K562 (cell line): ENCODE data around the gene GPR162. TPM values are rescaled to one million over a fixed set of nuclear protein-coding genes. Genes with fewer than 3 reads are reported as not detected.

ENCODE experiments used
- AFF1 ChIP-seq, 2 experiments: fragments of 450-650 bp; IDR thresholded peaks; 2 replicates each; pipeline ENCODE4 v1.6.1; 2018; ENCODE audit warnings: mild to moderate bottlenecking in 2 of 2, low read depth in 1 of 2; ENCODE audit not compliant: partially characterized antibody in 2 of 2
- ASH1L ChIP-seq: fragments of 450-650 bp; IDR thresholded peaks from 2 replicates; pipeline ENCODE4 v1.6.1; 2018; ENCODE audit warnings: borderline replicate concordance, mild to moderate bottlenecking, low read depth; ENCODE audit not compliant: partially characterized antibody
- C11orf30 ChIP-seq: fragments of 450-650 bp; IDR thresholded peaks from 2 replicates; pipeline ENCODE4 v1.6.1; 2016; ENCODE audit warnings: low read depth, mild to moderate bottlenecking
- FOXA3 ChIP-seq, 2 experiments: fragments of 450-650 bp in 1 of 2; sonication (generic) in 1 of 2; formaldehyde crosslinking; IDR thresholded peaks in 1 of 2; conservative IDR thresholded peaks in 1 of 2; 2 replicates each; pipeline versions ENCODE4 v1.4.0 to v1.8.0; 2020 to 2022; ENCODE audit warnings: mild to moderate bottlenecking in 2 of 2, missing genetic modification reagents in 1 of 2
- HDGF ChIP-seq: fragments of 450-650 bp; IDR thresholded peaks from 2 replicates; pipeline ENCODE4 v1.6.1; 2016
- NR0B1 ChIP-seq: fragments of 450-650 bp; IDR thresholded peaks from one replicate; pipeline ENCODE4 v1.6.1; 2018; ENCODE audit warnings: mild to moderate bottlenecking, moderate library complexity; ENCODE audit not compliant: partially characterized antibody
- SIX5 ChIP-seq, 2 experiments: IDR thresholded peaks; 2 replicates each; pipeline ENCODE4 v1.6.1; 2011; ENCODE audit warnings: low read length in 2 of 2, borderline replicate concordance in 1 of 2, low read depth in 1 of 2, mild to moderate bottlenecking in 1 of 2, moderate library complexity in 1 of 2; ENCODE audit not compliant: insufficient read depth in 1 of 2
- SMAD1 ChIP-seq: fragments of 150-350 bp; IDR thresholded peaks from 2 replicates; pipeline ENCODE4 v1.6.1; 2014; ENCODE audit warnings: low read length, low read depth; ENCODE audit not compliant: partially characterized antibody
- TBL1XR1 ChIP-seq, 2 experiments: IDR thresholded peaks; 2 replicates each; pipeline ENCODE4 v1.6.1; 2012; ENCODE audit warnings: improper control_type of control experiment in 2 of 2, low read length in 2 of 2, mild to moderate bottlenecking in 1 of 2
- ZNF224 ChIP-seq: sonication (generic); formaldehyde crosslinking; IDR thresholded peaks from 2 replicates; pipeline ENCODE4 v1.8.0; 2022; ENCODE audit warnings: mild to moderate bottlenecking, missing genetic modification reagents
- ZNF407 ChIP-seq: fragments of 450-650 bp; IDR thresholded peaks from 2 replicates; pipeline ENCODE4 v1.6.1; 2016; ENCODE audit warnings: low read depth
- ZNF551 ChIP-seq: fragments of 250-450 bp; sonication (Bioruptor Pico); IDR thresholded peaks from 2 replicates; pipeline ENCODE4 v1.5.0; 2021; ENCODE audit warnings: mild to moderate bottlenecking, moderate library complexity
- polyA plus RNA-seq, 8 experiments: library from polyadenylated mRNA; depleted of rRNA in 4 of 8; stranded (reverse) in 5 of 8; unstranded in 3 of 8; fragments of >200 nt; fragmentation: Nextera tagmentation in 2 of 8; fragmentation: Illumina TruSeq in 1 of 8; extraction: Ambion mirVana in 2 of 8; extraction: Trizol in 1 of 8; gene quantifications; 2 replicates each; pipeline versions ENCODE4 v1.2.1 to v1.2.3, GENCODE V29; 2011 to 2014; ENCODE audit warnings: inconsistent platforms in 1 of 8, missing spikeins in 1 of 8
- total RNA-seq, 7 experiments: library from RNA; depleted of rRNA in 6 of 7; stranded (reverse); fragments of >200 nt in 6 of 7; fragmentation: Illumina TruSeq in 2 of 7; extraction: Trizol in 2 of 7; gene quantifications; 2 replicates each; pipeline versions ENCODE4 v1.2.1 to v1.2.3, GENCODE V29; 2011 to 2021; ENCODE audit warnings: low replicate concordance in 1 of 7

Gene GPR162
- total and polyA plus RNA-seq, 9 of the 15 experiments (the other 6 are each of a cell fraction or from before 2014, with no cell fraction given), result 0.65 to 1.8 (median 1.1) TPM; not detected in 2

GRCh38 chr12:6873094-6874014 lies 51.7 kb downstream of the GPR162 start, which contains the start of gene SPSB2 (continued):
- TF ChIP-seq AFF1 (IDR thresholded peaks at IDR 0.05; ENCODE audit: low read depth in 1 of 2, partially characterized antibody in 2 of 2) (no peak), SIX5 (IDR thresholded peaks at IDR 0.05; ENCODE audit: borderline replicate concordance in 1 of 2, insufficient read depth in 1 of 2, low read depth in 1 of 2, low read length in 2 of 2) (no peak), ZNF407 (no peak), NR0B1 (no peak), SMAD1 (no peak), FOXA3 (CRISPR knock-in tag; conservative IDR thresholded peaks at IDR 0.05 in 1 of 2, IDR thresholded peaks at IDR 0.05 in 1 of 2) (no peak), TBL1XR1 (IDR thresholded peaks at IDR 0.05; ENCODE audit: low read length in 2 of 2) (no peak), ZNF224 (CRISPR knock-in tag) (no peak), ASH1L (no peak), ZNF551 (CRISPR knock-in tag) (no peak), C11orf30 (no peak), HDGF (no peak)
